Right lobe of liver (tissue), 6 donors: ENCODE measurements around the gene ZNF136. TPM values are rescaled to one million over a fixed set of nuclear protein-coding genes. Genes with fewer than 3 reads are reported as not detected.

Source experiments
- ATAC-seq, 4 donors: fragments of 200-7000 bp; cut with Tn5 transposase; one replicate each; pipeline ENCODE4 v1.9.1; 2020; ENCODE audit warnings: mild to moderate bottlenecking in 4 of 4, moderate library complexity in 4 of 4
- DNase-seq, 3 donors: peaks; one replicate each; pipeline ENCODE4 v3.0.0-alpha.2; 2020
- H3K27ac ChIP-seq, 3 donors: fragments of 200-600 bp; one replicate each; pipeline ENCODE4 v1.8.0; 2022
- H3K27me3 ChIP-seq, 2 donors: fragments of 200-600 bp; one replicate each; pipeline ENCODE4 v1.8.0; 2022
- H3K36me3 ChIP-seq, 4 donors: fragments of 200-600 bp; sonication (generic) in 1 of 4; one replicate each; pipeline versions ENCODE4 v1.5.1 to v1.8.0; 2017 to 2022; ENCODE audit warnings: control low read depth in 1 of 4
- H3K4me1 ChIP-seq, 4 donors: fragments of 200-600 bp; sonication (generic) in 1 of 4; one replicate each; pipeline versions ENCODE4 v1.5.1 to v1.8.0; 2017 to 2022; ENCODE audit warnings: control low read depth in 1 of 4
- H3K4me3 ChIP-seq, 3 donors: fragments of 200-600 bp; one replicate each; pipeline ENCODE4 v1.8.0; 2022
- H3K9me3 ChIP-seq, 4 donors: fragments of 200-600 bp; sonication (generic) in 1 of 4; one replicate each; pipeline versions ENCODE4 v1.5.1 to v1.8.0; 2017 to 2022; ENCODE audit warnings: control low read depth in 1 of 4
- CTCF ChIP-seq, 4 donors: fragments of 200-600 bp in 3 of 4; fragments of 450-650 bp in 1 of 4; IDR thresholded peaks; one replicate each; pipeline versions ENCODE4 v1.5.1 to v1.8.0; 2016 to 2022; ENCODE audit warnings: antibody characterized with exemption in 4 of 4, mild to moderate bottlenecking in 2 of 4
- POLR2A ChIP-seq: fragments of 450-650 bp; IDR thresholded peaks from one replicate; pipeline ENCODE4 v1.6.1; 2017; ENCODE audit warnings: antibody characterized with exemption, mild to moderate bottlenecking
- WGBS: methylation state at CpG from one replicate; pipeline ENCODE4 v1.1.6; 2018; ENCODE audit warnings: low coverage, low lambda C conversion rate; ENCODE audit not compliant: insufficient coverage; ENCODE audit errors: missing lambda C conversion rate; 5-methylcytosine and 5-hydroxymethylcytosine counted together
- intact Hi-C, 2 donors: fragments of 100-400 bp; cut with DNase I; formaldehyde crosslinking; loops; one replicate each; pipeline versions ENCODE4 v1.11.2 to v1.14.1; 2022
- total RNA-seq, 6 experiments: library from RNA; depleted of rRNA in 2 of 6; stranded (reverse); fragments of >200 nt in 2 of 6; fragmentation: NEBNext Ultra II Directional in 3 of 6; extraction: Animal tissue kit (Norgen Biotek cat#: 25700) in 3 of 6; gene quantifications; one replicate each; pipeline versions ENCODE4 v1.1.0 to v1.2.4, GENCODE V29; 2016 to 2023
- donor health status: DM: no; HTN: yes; CAD: no.
- donor health status: DM: no; HTN: no; CAD: no.
- donor health status: DM: no; HTN: no; CAD: no.
- donor health status: DM: no; HTN: yes; CAD: no.
- donor health status: DM: no; HTN: yes; CAD: no.

ZNF136 gene
- total RNA-seq, 6 experiments from 2014 or later, result 1.3 to 3.9 (median 2.2) TPM

DNA sequence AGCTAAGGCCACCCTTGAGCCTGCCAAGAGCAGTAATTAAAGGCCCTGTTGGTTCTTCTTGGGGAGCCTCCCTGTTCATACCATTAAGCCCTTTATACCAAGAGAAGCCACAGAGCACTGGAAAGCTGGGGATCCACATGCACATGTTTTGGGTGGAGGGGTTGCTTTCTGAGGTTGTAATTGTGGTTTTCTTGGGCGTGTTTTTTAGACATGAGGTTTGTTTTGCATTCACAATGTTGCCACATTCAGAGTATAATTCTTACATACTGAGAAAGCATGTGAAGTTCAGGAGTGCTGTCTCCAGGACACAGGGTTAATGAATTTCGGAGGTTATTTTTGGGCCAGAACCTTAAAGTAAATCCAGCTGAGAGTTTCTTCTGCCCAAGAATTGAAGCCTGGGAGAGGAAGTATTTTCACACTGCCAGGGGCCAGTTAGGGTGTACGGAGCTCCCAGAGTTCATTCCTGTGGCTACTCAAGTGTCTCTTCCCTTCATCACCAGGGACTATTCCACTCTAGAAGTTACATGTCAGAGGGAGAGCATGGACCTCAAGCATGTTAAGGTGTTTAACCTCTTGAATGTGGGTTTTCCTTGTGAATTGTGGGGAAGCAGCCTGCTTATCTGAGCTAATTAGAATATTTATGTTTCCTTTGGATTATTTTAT is 37.0 kb downstream of the ZNF136 start:
- ATAC-seq (no peak), DNase-seq (no peak)
- Histone ChIP-seq H3K27ac (no peak overlapping the region), H3K4me3 (no peak overlapping the region), H3K9me3 (peaks cover 0 to 10% (median 3%) of the 10 kb centered on the region in 4 donors), H3K4me1 (no peaks in the 10 kb centered on the region), H3K36me3 (no peaks in the 10 kb centered on the region), H3K27me3 (no peaks in the 10 kb centered on the region)
- no peak for TF ChIP-seq CTCF (IDR thresholded peaks at IDR 0.05)
- no peak for TF ChIP-seq POLR2A
- intact Hi-C loops, result no loop called here
- WGBS, result 65% methylated on average over 3 of the region's 3 CpGs

- DNase-seq (no peak), ATAC-seq (peak; percentile 69 to 80 (median 74))
- Histone ChIP-seq H3K9me3 (peaks cover 0 to 15% (median 3%) of the 10 kb centered on the region in 4 donors), H3K27ac (no peak overlapping the region), H3K4me1 (no peaks in the 10 kb centered on the region), H3K4me3 (no peak overlapping the region), H3K36me3 (no peaks in the 10 kb centered on the region), H3K27me3 (no peaks in the 10 kb centered on the region)
- TF ChIP-seq CTCF (IDR thresholded peaks at IDR 0.05), result peak; percentile 17 to 45 (median 24)
- no peak for TF ChIP-seq POLR2A
- intact Hi-C loops, result no loop called here
- 51% methylated on average over 3 of the region's 4 CpGs for WGBS
Measured at GRCh38 chr19:12202250-12202649, 39.4 kb downstream of the ZNF136 start.

- ATAC-seq (no peak), DNase-seq (no peak)
- no peak overlapping the region for H3K4me3 ChIP-seq
- 95% methylated on average over 4 of the region's 4 CpGs for WGBS
- intact Hi-C loops, result no loop called here
- no peaks in the 10 kb centered on the region for H3K27me3 ChIP-seq
- no peaks in the 10 kb centered on the region for H3K4me1 ChIP-seq
- no peak for TF ChIP-seq CTCF (IDR thresholded peaks at IDR 0.05)
- no peak for TF ChIP-seq POLR2A
- H3K36me3 ChIP-seq, result no peaks in the 10 kb centered on the region
- H3K9me3 ChIP-seq, result peaks cover 0 to 31% (median 4%) of the 10 kb centered on the region in 4 donors
- no peak overlapping the region for H3K27ac ChIP-seq
Measured at GRCh38 chr19:12205296-12205695, 42.4 kb downstream of the ZNF136 start.

- ATAC-seq (no peak), DNase-seq (no peak)
- no peaks in the 10 kb centered on the region for H3K36me3 ChIP-seq
- no peak overlapping the region for H3K27ac ChIP-seq
- no peaks in the 10 kb centered on the region for H3K27me3 ChIP-seq
- no peak for TF ChIP-seq CTCF (IDR thresholded peaks at IDR 0.05)
- TF ChIP-seq POLR2A, result no peak
- WGBS, result 92% methylated on average over 2 of the region's 2 CpGs
- intact Hi-C loops, result no loop called here
- H3K4me3 ChIP-seq, result no peak overlapping the region
- H3K4me1 ChIP-seq, result no peaks in the 10 kb centered on the region
- peaks cover 0 to 34% (median 6%) of the 10 kb centered on the region in 4 donors for H3K9me3 ChIP-seq
Measured at GRCh38 chr19:12208221-12208620, 45.3 kb downstream of the ZNF136 start.
